GM12878 (cell line): Measurements from ENCODE around the gene NPC1. TPM values are rescaled to one million over a fixed set of nuclear protein-coding genes. Genes with fewer than 3 reads are reported as not detected.

Experiments used
- ATAC-seq: fragments of 200-7000 bp; cut with Tn5 transposase; 3 replicates; pipeline ENCODE4 v1.9.1; 2020; ENCODE audit warnings: mild to moderate bottlenecking, moderate library complexity
- BruUV-seq: library from RNA; stranded (reverse); fragments of 400-500 nt; replicated peaks from 2 replicates; lab custom pipeline; 2021; lab: Mats Ljungman, UMichigan
- CTCF ChIA-PET: fragments of 300-600 bp; sonication (Branson Sonifier 250); formaldehyde crosslinking; extraction: SDS; loops from one replicate; lab custom pipeline; 2021; ENCODE audit warnings: inconsistent platforms; lab: Yijun Ruan, JAX
- POLR2A ChIA-PET: fragments of 350-600 bp; formaldehyde crosslinking; extraction: SDS; loops from one replicate; lab custom pipeline; 2021; ENCODE audit warnings: inconsistent platforms; lab: Charles Lee
- RAD21 ChIA-PET: fragments of 300-600 bp; sonication (Branson Sonifier 250); formaldehyde crosslinking; loops from one replicate; lab custom pipeline; 2023; ENCODE audit warnings: antibody characterized with exemption; ENCODE audit not compliant: unreplicated experiment; lab: Charles Lee
- SMC1A ChIA-PET: fragments of 300-600 bp; sonication (Branson Sonifier 250); formaldehyde crosslinking; loops from one replicate; lab custom pipeline; 2023; ENCODE audit not compliant: unreplicated experiment, uncharacterized antibody; lab: Charles Lee
- DNase-seq: peaks from one replicate; pipeline ENCODE4 v3.0.0-alpha.2; 2011; ENCODE audit warnings: low read depth, low spot score
- FAIRE-seq: peaks from 3 replicates; lab custom pipeline; 2011; peaks lifted over from hg19 to GRCh38; lab: Jason Lieb, UNC
- H2AFZ ChIP-seq: 2 replicates; pipeline ENCODE4 v1.6.0; 2011; ENCODE audit warnings: low read depth, low read length, control low read depth; ENCODE audit not compliant: control insufficient read depth
- H3K27ac ChIP-seq: 2 replicates; pipeline ENCODE4 v1.5.1; 2011; ENCODE audit warnings: control low read depth; ENCODE audit not compliant: control insufficient read depth, insufficient read depth
- H3K27me3 ChIP-seq, 2 experiments: replicated peaks in 1 of 2; 2 replicates each; pipeline versions ENCODE4 v1.6.0 to v1.6.1; 2011; ENCODE audit warnings: low read length in 1 of 2; ENCODE audit not compliant: control insufficient read depth in 2 of 2, insufficient read depth in 2 of 2
- H3K36me3 ChIP-seq, 2 experiments: 2 replicates each; pipeline ENCODE4 v1.5.1; 2011; ENCODE audit warnings: low read length in 1 of 2; ENCODE audit not compliant: control insufficient read depth in 2 of 2, insufficient read depth in 2 of 2
- H3K4me1 ChIP-seq: 2 replicates; pipeline ENCODE4 v1.6.1; 2011; ENCODE audit warnings: mild to moderate bottlenecking, low read length, moderate library complexity, mixed read lengths; ENCODE audit not compliant: control insufficient read depth, insufficient read depth
- H3K4me2 ChIP-seq: 2 replicates; pipeline ENCODE4 v1.6.0; 2011; ENCODE audit warnings: control low read depth; ENCODE audit not compliant: control insufficient read depth, insufficient read depth
- H3K4me3 ChIP-seq: fragments of 200-600 bp; sonication (generic); 2 replicates; pipeline ENCODE4 v1.5.1; 2016
- H3K79me2 ChIP-seq: 2 replicates; pipeline ENCODE4 v1.6.0; 2011; ENCODE audit warnings: low read length; ENCODE audit not compliant: control insufficient read depth, insufficient read depth
- H3K9ac ChIP-seq: 2 replicates; pipeline ENCODE4 v1.8.0; 2011; ENCODE audit warnings: low read length, control low read depth, mixed read lengths; ENCODE audit not compliant: control insufficient read depth, insufficient read depth
- H3K9me3 ChIP-seq: replicated peaks from 3 replicates; pipeline ENCODE4 v1.5.1; 2011; ENCODE audit warnings: mild to moderate bottlenecking, low read length; ENCODE audit not compliant: control insufficient read depth, insufficient read depth
- H4K20me1 ChIP-seq: 2 replicates; pipeline ENCODE4 v1.6.0; 2011; ENCODE audit not compliant: control insufficient read depth, insufficient read depth
- BCL11A ChIP-seq: IDR thresholded peaks from 2 replicates; pipeline ENCODE4 v1.6.1; 2011; ENCODE audit warnings: low read depth, low read length
- EP300 ChIP-seq, 2 experiments: fragments of 150-350 bp in 1 of 2; IDR thresholded peaks; 2 replicates each; pipeline ENCODE4 v1.6.1; 2011 to 2012; ENCODE audit warnings: low read depth in 2 of 2, low read length in 2 of 2, borderline replicate concordance in 1 of 2, improper control_type of control experiment in 1 of 2, inconsistent platforms in 1 of 2; ENCODE audit not compliant: control insufficient read depth in 1 of 2
- ETV6 ChIP-seq, 2 experiments: fragments of 450-650 bp in 1 of 2; IDR thresholded peaks in 1 of 2; conservative IDR thresholded peaks in 1 of 2; 2 replicates each; pipeline ENCODE4 v1.6.1; 2014; ENCODE audit warnings: antibody characterized with exemption in 1 of 2, borderline replicate concordance in 1 of 2, low read depth in 1 of 2, mild to moderate bottlenecking in 1 of 2, moderate library complexity in 1 of 2
- JUNB ChIP-seq: IDR thresholded peaks from 2 replicates; pipeline ENCODE4 v1.6.1; 2016; ENCODE audit warnings: antibody characterized with exemption, mild to moderate bottlenecking
- JUND ChIP-seq: IDR thresholded peaks from 2 replicates; pipeline ENCODE4 v1.6.1; 2012; ENCODE audit warnings: low read depth, mild to moderate bottlenecking, low read length, improper control_type of control experiment, moderate library complexity
- MTA3 ChIP-seq: IDR thresholded peaks from 2 replicates; pipeline ENCODE4 v1.6.1; 2012; ENCODE audit warnings: low read length, inconsistent platforms, borderline replicate concordance
- NR2C2 ChIP-seq: IDR thresholded peaks from 2 replicates; pipeline ENCODE4 v1.6.1; 2011; ENCODE audit warnings: borderline replicate concordance, low read depth; ENCODE audit not compliant: control insufficient read depth, insufficient read length
- RAD21 ChIP-seq: IDR thresholded peaks from 2 replicates; pipeline ENCODE4 v1.6.1; 2011; ENCODE audit warnings: mild to moderate bottlenecking, low read depth, low read length, moderate library complexity; ENCODE audit not compliant: insufficient read depth
- RUNX3 ChIP-seq: IDR thresholded peaks from 2 replicates; pipeline ENCODE4 v1.6.1; 2012; ENCODE audit warnings: low read length, inconsistent platforms
- ZNF24 ChIP-seq: fragments of 450-650 bp; IDR thresholded peaks from 2 replicates; pipeline ENCODE4 v1.6.1; 2017; ENCODE audit warnings: antibody characterized with exemption, mild to moderate bottlenecking
- ZNF622 ChIP-seq: fragments of 450-650 bp; IDR thresholded peaks from 2 replicates; pipeline ENCODE4 v1.6.1; 2017; ENCODE audit warnings: mild to moderate bottlenecking, inconsistent platforms
- ZZZ3 ChIP-seq: IDR thresholded peaks from 2 replicates; pipeline ENCODE4 v1.6.1; 2011; ENCODE audit warnings: low read depth; ENCODE audit not compliant: control insufficient read depth, insufficient read length
- WGBS: methylation state at CpG from one replicate; pipeline ENCODE4 v1.1.6; 2016; ENCODE audit warnings: low lambda C conversion rate; ENCODE audit not compliant: insufficient replicate concordance, insufficient coverage; ENCODE audit errors: missing lambda C conversion rate; 5-methylcytosine and 5-hydroxymethylcytosine counted together
- in situ Hi-C: fragments of 300-500 bp; cut with MboI; formaldehyde crosslinking; loops from 9 replicates; pipeline ENCODE4 v1.14.3; 2018; ENCODE audit warnings: mixed read lengths
- intact Hi-C: fragments of 100-400 bp; cut with micrococcal nuclease; formaldehyde crosslinking; loops from one replicate; pipeline ENCODE4 v1.14.2; 2022; ENCODE audit not compliant: unreplicated experiment
- polyA plus RNA-seq, 11 experiments: library from polyadenylated mRNA; depleted of rRNA in 4 of 11; unstranded in 6 of 11; stranded (reverse) in 5 of 11; fragments of >200 nt; fragmentation: Nextera tagmentation in 4 of 11; fragmentation: Illumina TruSeq in 1 of 11; extraction: Ambion mirVana in 4 of 11; extraction: Trizol in 1 of 11; gene quantifications; 1 replicate in 1 of 11; 2 replicates in 10 of 11; pipeline versions ENCODE4 v1.2.1 to v1.2.3, GENCODE V29; 2011 to 2016; ENCODE audit warnings: inconsistent platforms in 2 of 11, missing spikeins in 2 of 11, low read depth in 1 of 11
- total RNA-seq, 4 experiments: library from RNA; depleted of rRNA in 3 of 4; stranded (reverse); fragments of >200 nt in 3 of 4; fragmentation: Illumina TruSeq in 1 of 4; extraction: Trizol in 1 of 4; gene quantifications; 2 replicates each; pipeline versions ENCODE4 v1.2.1 to v1.2.3, GENCODE V29; 2013 to 2021

The NPC1 gene
- total and polyA plus RNA-seq, 10 of the 15 experiments (the other 5 are each of a cell fraction or from before 2014, with no cell fraction given) = 10.1 to 45.2 (median 19.4) TPM

DNA sequence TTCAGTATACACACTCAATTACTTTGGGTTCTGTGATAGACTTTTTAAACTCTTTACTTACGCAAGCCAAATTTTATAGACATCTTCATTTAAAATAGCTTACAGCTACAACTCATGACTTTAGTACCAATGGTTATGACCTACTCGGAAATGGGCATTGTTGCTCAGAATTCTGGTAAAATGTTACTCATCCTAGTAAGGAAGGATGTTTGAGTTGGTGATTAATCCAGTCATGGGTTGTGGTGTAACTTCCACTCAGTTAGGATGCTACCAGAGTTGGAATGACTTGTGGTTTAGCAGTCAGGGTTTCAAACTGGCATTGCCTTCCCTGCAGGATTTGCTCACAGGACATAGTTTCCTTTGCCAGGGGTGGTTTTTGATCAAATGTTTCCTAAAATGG is 7.4 kb upstream of the NPC1 start:
- H3K4me2 ChIP-seq = no peak overlapping the region
- CTCF ChIA-PET = no interaction called here
- POLR2A ChIA-PET = no interaction called here
- H3K36me3 ChIP-seq = no peaks in the 10 kb centered on the region
- in situ Hi-C loops (no loop called here), intact Hi-C loops (no loop called here)
- DNase-seq (no peak), FAIRE-seq (no peak), ATAC-seq (no peak)
- 94% methylated on average over 2 of the region's 2 CpGs for WGBS
- H3K9ac ChIP-seq = no peak overlapping the region
- H3K27ac ChIP-seq = no peak overlapping the region
- no peaks in the 10 kb centered on the region for H3K79me2 ChIP-seq
- RAD21 ChIA-PET = no interaction called here
- TF ChIP-seq RAD21 = no peak
- TF ChIP-seq MTA3 = no peak
- TF ChIP-seq JUNB = no peak
- TF ChIP-seq JUND = no peak
- no peak for TF ChIP-seq RUNX3
- no peak for TF ChIP-seq BCL11A
- TF ChIP-seq ZNF622 = no peak
- TF ChIP-seq ETV6 (conservative IDR thresholded peaks at IDR 0.05 in 1 of 2, IDR thresholded peaks at IDR 0.05 in 1 of 2; ENCODE audit: borderline replicate concordance in 1 of 2, low read depth in 1 of 2) = no peak
- no peak for TF ChIP-seq ZZZ3
- no peak for TF ChIP-seq EP300 (IDR thresholded peaks at IDR 0.05; ENCODE audit: borderline replicate concordance in 1 of 2, control insufficient read depth in 1 of 2, low read depth in 2 of 2, low read length in 2 of 2)
- TF ChIP-seq ZNF24 = no peak
- TF ChIP-seq NR2C2 = no peak
- no peaks in the 10 kb centered on the region for H3K27me3 ChIP-seq
- H3K4me3 ChIP-seq = no peak overlapping the region
- H3K9me3 ChIP-seq = no peaks in the 10 kb centered on the region
- SMC1A ChIA-PET = no interaction called here
- no TSS peak for BruUV-seq
- H4K20me1 ChIP-seq = no peaks in the 10 kb centered on the region
- no peaks in the 10 kb centered on the region for H3K4me1 ChIP-seq
- no peak overlapping the region for H2AFZ ChIP-seq
